Right lung (tissue), 5 donors: ENCODE results near the gene MAP3K15. TPM values are rescaled to one million over a fixed set of nuclear protein-coding genes. Genes with fewer than 3 reads are reported as not detected.
"Not testable (repeated sequence)": the region's sequence is repeated elsewhere in the genome, so short reads cannot be mapped to it uniquely, and the experiment has no call there.

Experiments used
- DNase-seq, 2 donors: peaks; one replicate each; pipeline ENCODE4 v3.0.0-alpha.2; 2013
- polyA plus RNA-seq, 5 donors: library from polyadenylated mRNA; unstranded; fragments of 120-200 nt; gene quantifications; one replicate each; pipeline versions ENCODE4 v1.2.1 to v1.2.3, GENCODE V29; 2013; ENCODE audit warnings: inconsistent platforms in 1 of 5, low replicate concordance in 1 of 5; ENCODE audit not compliant: insufficient read length in 5 of 5, insufficient read depth in 1 of 5

Gene MAP3K15
- polyA plus RNA-seq, 5 donors = 1.3 to 2.2 (median 1.8) TPM

DNA sequence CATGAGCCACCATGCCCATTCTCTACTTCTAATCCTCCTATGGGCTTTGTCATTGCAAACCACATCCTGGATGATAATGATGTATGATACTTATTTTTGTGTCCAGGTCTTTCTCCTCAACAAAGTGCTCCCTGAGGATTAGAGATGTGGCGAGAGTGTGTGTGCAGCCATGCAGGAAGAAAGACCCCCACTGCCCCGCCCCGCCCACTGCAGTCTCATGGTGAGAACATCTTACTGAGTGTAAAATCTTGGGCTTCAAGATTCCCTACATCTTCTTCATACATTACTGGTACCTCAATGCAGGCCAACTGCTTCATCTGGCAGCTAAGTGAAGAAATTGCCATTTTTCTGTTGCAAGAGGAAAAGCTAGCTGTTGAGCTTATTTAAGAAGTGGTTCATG is 25.9 kb upstream of the MAP3K15 start:
- no peak for DNase-seq

- no peak for DNase-seq
Observed at GRCh38 chrX:19540076-19540475, 24.8 kb upstream of the MAP3K15 start.

GRCh38 chrX:19539665-19540064 is 24.4 kb upstream of the MAP3K15 start:
- no peak for DNase-seq

DNA sequence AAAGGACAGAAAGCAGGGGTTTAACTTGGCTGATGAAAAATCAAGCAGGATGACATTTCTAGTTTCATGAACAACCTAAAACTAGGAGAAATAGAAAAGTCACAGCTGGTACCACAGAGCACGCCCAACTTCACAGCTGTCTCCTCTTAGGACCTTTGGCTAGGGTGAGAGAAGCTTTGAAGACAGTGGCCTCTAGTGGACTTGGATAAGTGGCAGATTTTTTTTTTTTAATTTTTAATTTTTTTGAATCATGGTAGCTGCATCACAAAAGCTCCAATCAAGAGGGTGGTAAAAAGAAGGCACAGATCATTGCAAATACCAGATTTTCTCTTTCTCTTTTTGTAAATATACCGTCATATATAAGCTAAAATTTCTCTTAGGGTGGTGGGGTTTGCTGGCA is 20.2 kb upstream of the MAP3K15 start:
- peak; percentile 45 to 66 for DNase-seq

DNA sequence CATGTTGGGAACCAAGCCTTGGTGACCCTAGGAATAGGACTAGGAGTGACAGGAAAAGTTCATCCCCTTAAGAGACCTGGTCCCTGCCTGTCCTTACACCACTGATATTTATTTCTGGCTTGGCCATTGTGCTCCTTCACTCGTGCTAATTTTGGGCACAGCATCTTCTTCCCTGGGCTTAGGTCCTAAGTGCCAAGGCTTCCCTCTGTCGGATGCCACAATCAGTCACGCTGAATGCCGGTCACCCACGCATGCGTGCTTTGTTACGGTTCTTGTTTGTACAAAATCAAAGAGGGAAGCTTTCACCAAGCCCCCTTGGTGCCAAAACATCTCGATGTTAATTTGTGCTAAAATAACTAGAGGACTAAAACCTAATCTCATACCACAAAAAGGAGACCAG is 17.4 kb upstream of the MAP3K15 start:
- no peak for DNase-seq

GRCh38 chrX:19517965-19518364 is 2.7 kb upstream of the MAP3K15 start:
- no peak for DNase-seq

GRCh38 chrX:19515615-19516105 is 352 bp upstream of the MAP3K15 start:
- no peak for DNase-seq

- no peak for DNase-seq
Observed at GRCh38 chrX:19513383-19513782, 1.9 kb downstream of the MAP3K15 start.

- DNase-seq = no peak
Observed at GRCh38 chrX:19512961-19513360, 2.3 kb downstream of the MAP3K15 start.

DNA sequence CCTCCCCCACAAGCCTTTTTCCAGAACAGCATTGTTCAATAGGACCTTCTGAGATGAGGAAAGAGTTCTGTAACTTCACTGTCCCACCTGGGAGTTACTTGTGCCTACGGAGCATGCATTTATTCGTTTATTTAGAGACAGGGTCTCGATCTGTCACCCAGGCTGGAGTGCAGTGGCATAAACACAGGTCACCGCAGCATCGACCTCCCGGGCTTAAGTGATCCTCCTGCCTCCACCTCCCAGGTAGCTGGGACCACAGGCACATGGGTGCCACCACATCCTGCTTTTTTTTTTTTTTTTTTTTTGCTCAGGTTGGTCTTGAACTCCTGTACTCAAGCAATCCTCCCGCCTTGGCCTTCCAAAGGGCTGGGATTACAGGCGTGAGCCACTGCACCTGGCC is 2.9 kb downstream of the MAP3K15 start:
- DNase-seq = no peak

GRCh38 chrX:19511796-19512195 is 3.5 kb downstream of the MAP3K15 start:
- DNase-seq = not testable (repeated sequence)

GRCh38 chrX:19496711-19497110 is 18.6 kb downstream of the MAP3K15 start:
- DNase-seq = no peak

GRCh38 chrX:19487520-19488200 is 27.6 kb downstream of the MAP3K15 start:
- no peak for DNase-seq

GRCh38 chrX:19479458-19479857 is 35.9 kb downstream of the MAP3K15 start:
- no peak for DNase-seq

DNA sequence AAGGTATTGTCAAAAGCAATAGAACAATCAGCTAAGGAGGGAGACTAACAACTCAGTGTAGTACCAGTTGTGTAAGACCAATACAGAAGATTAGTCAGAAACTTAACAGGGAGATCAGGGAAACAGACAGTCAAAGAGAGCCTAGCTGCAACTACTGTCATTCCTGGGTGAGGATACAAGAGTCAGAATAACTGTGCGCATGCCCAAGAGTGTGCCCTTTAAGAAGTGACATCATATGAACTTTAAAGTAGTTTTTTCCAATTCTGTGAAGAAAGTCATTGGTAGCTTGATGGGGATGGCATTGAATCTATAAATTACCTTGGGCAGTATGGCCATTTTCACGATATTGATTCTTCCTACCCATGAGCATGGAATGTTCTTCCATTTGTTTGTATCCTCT is 46.9 kb downstream of the MAP3K15 start:
- not testable (repeated sequence) for DNase-seq

DNA sequence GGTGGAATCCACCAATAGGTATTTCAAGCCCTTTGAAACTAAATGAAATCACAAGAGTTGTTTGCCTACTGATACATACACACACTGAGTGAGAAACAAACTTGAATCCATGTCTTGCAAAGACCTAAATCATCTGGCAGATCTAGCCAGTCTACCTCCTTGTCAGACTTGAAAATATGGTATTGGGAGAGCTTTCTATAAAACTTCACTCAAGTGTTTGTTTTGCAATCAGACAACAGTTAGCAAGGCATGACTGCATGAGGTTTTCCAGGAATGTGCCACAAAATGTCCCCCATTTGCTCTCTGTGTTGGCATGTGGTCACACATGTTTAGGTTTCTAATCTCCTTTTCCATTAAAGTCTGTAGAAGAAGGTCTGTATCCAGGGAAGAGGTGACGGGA is 52.4 kb downstream of the MAP3K15 start:
- DNase-seq = no peak

- DNase-seq = no peak
Observed at GRCh38 chrX:19462231-19462630, 53.1 kb downstream of the MAP3K15 start.

DNA sequence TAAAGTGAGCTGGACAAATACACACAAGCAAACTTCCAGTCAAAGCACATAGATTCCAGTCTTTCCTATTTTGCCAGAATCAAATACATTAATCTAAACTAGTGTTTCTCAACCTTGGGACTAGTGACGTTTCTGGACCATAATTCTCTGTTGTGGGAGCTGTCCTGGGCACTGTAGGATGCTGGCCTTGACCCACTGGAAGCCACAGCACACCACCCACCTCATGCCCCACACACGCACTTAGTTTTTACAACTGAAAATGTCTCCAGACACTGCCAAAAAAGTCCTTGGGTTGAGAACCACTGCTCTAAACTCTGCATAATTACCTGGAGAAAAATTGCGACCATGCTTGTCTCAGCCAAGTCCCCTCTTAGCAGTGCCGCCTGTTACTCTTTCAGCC is 57.6 kb downstream of the MAP3K15 start:
- no peak for DNase-seq

GRCh38 chrX:19448077-19448476 is 67.2 kb downstream of the MAP3K15 start:
- no peak for DNase-seq

GRCh38 chrX:19446397-19446796 is 68.9 kb downstream of the MAP3K15 start:
- DNase-seq = no peak

DNA sequence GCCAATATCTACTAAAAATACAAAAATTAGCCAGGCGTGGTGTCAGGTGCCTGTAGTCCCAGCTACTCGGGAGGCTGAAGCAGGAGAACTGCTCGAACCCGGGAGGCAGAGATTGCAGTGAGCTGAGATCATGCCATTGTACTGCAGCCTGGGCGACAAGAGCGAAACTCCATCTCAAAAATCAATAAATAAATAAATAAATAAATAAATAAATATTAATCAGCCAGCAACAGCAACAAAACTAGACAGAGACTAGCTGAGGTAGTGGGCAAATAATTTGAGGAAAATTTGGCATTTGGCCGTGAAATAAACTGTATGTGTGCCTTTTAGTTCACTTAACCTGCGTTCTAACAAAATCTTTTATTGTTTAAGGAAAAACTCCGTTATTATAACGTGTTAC is 69.5 kb downstream of the MAP3K15 start:
- DNase-seq = not testable (repeated sequence)

GRCh38 chrX:19443869-19444526 is 71.3 kb downstream of the MAP3K15 start:
- no peak for DNase-seq

- peak; percentile 12 to 13 for DNase-seq
Observed at GRCh38 chrX:19440713-19441112, 74.6 kb downstream of the MAP3K15 start.

GRCh38 chrX:19422661-19423060 is 92.6 kb downstream of the MAP3K15 start:
- DNase-seq = not testable (repeated sequence)
